PFSK-1 (cell line): Measurements from ENCODE around the gene SSU72.

Source experiments
- POLR2AphosphoS5 ChIP-seq: IDR thresholded peaks from 2 replicates; pipeline ENCODE4 v1.6.1; 2012; ENCODE audit warnings: low read depth, mild to moderate bottlenecking, control low read depth, low read length, moderate library complexity
- SIN3A ChIP-seq: IDR thresholded peaks from 2 replicates; pipeline ENCODE4 v1.6.1; 2012; ENCODE audit warnings: mild to moderate bottlenecking, low read length, moderate library complexity, borderline replicate concordance; ENCODE audit not compliant: insufficient read depth
- TAF1 ChIP-seq: IDR thresholded peaks from 2 replicates; pipeline ENCODE4 v1.6.1; 2012; ENCODE audit warnings: low read length, control low read depth, borderline replicate concordance; ENCODE audit not compliant: insufficient read depth
- TF ChIP-seq, protein P1 (sequence below), 2 experiments: IDR thresholded peaks; 2 replicates each; pipeline versions ENCODE4 v1.6.1 to v1.8.0; 2011 to 2012; ENCODE audit warnings: low read depth in 2 of 2, low read length in 2 of 2, control low read depth in 1 of 2, inconsistent platforms in 1 of 2, mild to moderate bottlenecking in 1 of 2, moderate library complexity in 1 of 2; ENCODE audit not compliant: insufficient read depth in 1 of 2

GRCh38 chr1:1548591-1548990, 26.1 kb downstream of the SSU72 start:
- no peak for TF ChIP-seq TAF1
- TF ChIP-seq SIN3A: no peak
- no peak for TF ChIP-seq POLR2AphosphoS5
- TF ChIP-seq, protein P1, sequence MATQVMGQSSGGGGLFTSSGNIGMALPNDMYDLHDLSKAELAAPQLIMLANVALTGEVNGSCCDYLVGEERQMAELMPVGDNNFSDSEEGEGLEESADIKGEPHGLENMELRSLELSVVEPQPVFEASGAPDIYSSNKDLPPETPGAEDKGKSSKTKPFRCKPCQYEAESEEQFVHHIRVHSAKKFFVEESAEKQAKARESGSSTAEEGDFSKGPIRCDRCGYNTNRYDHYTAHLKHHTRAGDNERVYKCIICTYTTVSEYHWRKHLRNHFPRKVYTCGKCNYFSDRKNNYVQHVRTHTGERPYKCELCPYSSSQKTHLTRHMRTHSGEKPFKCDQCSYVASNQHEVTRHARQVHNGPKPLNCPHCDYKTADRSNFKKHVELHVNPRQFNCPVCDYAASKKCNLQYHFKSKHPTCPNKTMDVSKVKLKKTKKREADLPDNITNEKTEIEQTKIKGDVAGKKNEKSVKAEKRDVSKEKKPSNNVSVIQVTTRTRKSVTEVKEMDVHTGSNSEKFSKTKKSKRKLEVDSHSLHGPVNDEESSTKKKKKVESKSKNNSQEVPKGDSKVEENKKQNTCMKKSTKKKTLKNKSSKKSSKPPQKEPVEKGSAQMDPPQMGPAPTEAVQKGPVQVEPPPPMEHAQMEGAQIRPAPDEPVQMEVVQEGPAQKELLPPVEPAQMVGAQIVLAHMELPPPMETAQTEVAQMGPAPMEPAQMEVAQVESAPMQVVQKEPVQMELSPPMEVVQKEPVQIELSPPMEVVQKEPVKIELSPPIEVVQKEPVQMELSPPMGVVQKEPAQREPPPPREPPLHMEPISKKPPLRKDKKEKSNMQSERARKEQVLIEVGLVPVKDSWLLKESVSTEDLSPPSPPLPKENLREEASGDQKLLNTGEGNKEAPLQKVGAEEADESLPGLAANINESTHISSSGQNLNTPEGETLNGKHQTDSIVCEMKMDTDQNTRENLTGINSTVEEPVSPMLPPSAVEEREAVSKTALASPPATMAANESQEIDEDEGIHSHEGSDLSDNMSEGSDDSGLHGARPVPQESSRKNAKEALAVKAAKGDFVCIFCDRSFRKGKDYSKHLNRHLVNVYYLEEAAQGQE (IDR thresholded peaks at IDR 0.05; ENCODE audit: insufficient read depth in 1 of 2, low read depth in 2 of 2, low read length in 2 of 2): no peak
